ENCODE data around the gene UACA. TPM values are rescaled to one million over a fixed set of nuclear protein-coding genes. Genes with fewer than 3 reads are reported as not detected.

The UACA gene
- total and polyA plus RNA-seq, 2 experiments from 2014 or later, result 21.5 to 35.8 TPM

GRCh38 chr15:70690021-70690420 lies 73.3 kb downstream of the UACA start (continued):
- TF ChIP-seq ZNF462 (CRISPR knock-in tag; IDR thresholded peaks at IDR 0.05), result no peak
- TF ChIP-seq CREB1 (CRISPR knock-in tag; IDR thresholded peaks at IDR 0.05; ENCODE audit: low read depth), result no peak
- no peak for TF ChIP-seq ETS1 (IDR thresholded peaks at IDR 0.05)
- TF ChIP-seq ZNF331 (CRISPR knock-in tag; IDR thresholded peaks at IDR 0.05; ENCODE audit: low read depth), result no peak
- no peak for TF ChIP-seq NANOG (IDR thresholded peaks at IDR 0.05; ENCODE audit: borderline replicate concordance)

- Mint-ChIP-seq H3K4me3 (no peak overlapping the region), H3K27ac (no peak overlapping the region)
- no peaks in the 10 kb centered on the region for H3K79me2 ChIP-seq (replicated peaks; ENCODE audit: insufficient read depth)
- TF ChIP-seq EZH2phosphoT487 (IDR thresholded peaks at IDR 0.05; ENCODE audit: unreplicated experiment) (no peak), ZNF331 (CRISPR knock-in tag; IDR thresholded peaks at IDR 0.05; ENCODE audit: low read depth) (no peak), ZNF462 (CRISPR knock-in tag; IDR thresholded peaks at IDR 0.05) (no peak), JUNB (IDR thresholded peaks at IDR 0.05; ENCODE audit: unreplicated experiment) (no peak), NANOG (IDR thresholded peaks at IDR 0.05; ENCODE audit: borderline replicate concordance) (no peak), EZH2 (IDR thresholded peaks at IDR 0.05; ENCODE audit: low read depth, unreplicated experiment) (no peak)
Observed at GRCh38 chr15:70687482-70687881, 75.9 kb downstream of the UACA start.

More at GRCh38 chr15:70687482-70687881, 75.9 kb downstream of the UACA start:
- Mint-ChIP-seq H3K9me3 (no peaks in the 10 kb centered on the region), H3K27me3 (ENCODE audit: insufficient read depth, low read depth, poor library complexity) (peaks cover 3% of the 10 kb centered on the region), H3K4me1 (peaks cover 12% of the 10 kb centered on the region; the same call in 2 of the 3 replicates), H3K36me3 (ENCODE audit: low read depth) (peaks cover 3% of the 10 kb centered on the region; the same call in 1 of the 3 replicates)
- Histone ChIP-seq H3K9me2 (ENCODE audit: insufficient read depth) (no peaks in the 10 kb centered on the region), H3F3A (replicated peaks; ENCODE audit: low read depth) (no peaks in the 10 kb centered on the region), H3K36me3 (ENCODE audit: insufficient read depth) (no peaks in the 10 kb centered on the region), H3K27me3 (ENCODE audit: insufficient read depth) (no peaks in the 10 kb centered on the region), H3K4me2 (no peak overlapping the region), H3K4me3 (no peak overlapping the region), H2AFZ (no peak overlapping the region), H3K4me1 (ENCODE audit: insufficient read depth) (peaks cover 16% of the 10 kb centered on the region), H4K20me1 (replicated peaks; ENCODE audit: insufficient read depth) (no peaks in the 10 kb centered on the region), H3K27ac (ENCODE audit: low read depth) (no peak overlapping the region)
- ATAC-seq, result no peak
- no peak for DNase-seq (ENCODE audit: low spot score)

Data from GM23338 (cell line).